Neural crest cell (in vitro differentiated cells): ENCODE results near the gene SLC35D3. TPM values are rescaled to one million over a fixed set of nuclear protein-coding genes. Genes with fewer than 3 reads are reported as not detected.
"Not testable (repeated sequence)": the region's sequence is repeated elsewhere in the genome, so short reads cannot be mapped to it uniquely, and the experiment has no call there.

Experiments
- DNase-seq: peaks from one replicate; pipeline ENCODE4 v3.0.0; 2021; ENCODE audit warnings: low read depth, mixed read lengths, low spot score
- H3K27ac Mint-ChIP-seq: one replicate; pipeline ENCODE4 v1.8.0; 2021; ENCODE audit warnings: mild to moderate bottlenecking, mixed read lengths; ENCODE audit not compliant: unreplicated experiment
- H3K27me3 Mint-ChIP-seq: 2 replicates; pipeline ENCODE4 v1.8.0; 2021; ENCODE audit warnings: low read depth, mild to moderate bottlenecking, mixed read lengths
- H3K36me3 Mint-ChIP-seq: 2 replicates; pipeline ENCODE4 v1.8.0; 2021; ENCODE audit warnings: low read depth, mild to moderate bottlenecking, mixed read lengths
- H3K4me1 Mint-ChIP-seq: 2 replicates; pipeline ENCODE4 v1.8.0; 2021; ENCODE audit warnings: mixed read lengths
- H3K4me3 Mint-ChIP-seq: one replicate; pipeline ENCODE4 v1.8.0; 2021; ENCODE audit warnings: mild to moderate bottlenecking, mixed read lengths
- H3K9me3 Mint-ChIP-seq: 2 replicates; pipeline ENCODE4 v1.8.0; 2021; ENCODE audit warnings: mixed read lengths
- CTCF ChIP-seq: fragments of 200-600 bp; sonication (generic); conservative IDR thresholded peaks from 2 replicates; pipeline ENCODE4 v1.5.0; 2021; ENCODE audit warnings: antibody characterized with exemption, mild to moderate bottlenecking
- long read RNA-seq: library from polyadenylated mRNA; unstranded; transcript quantifications from one replicate; pipeline ENCODE4 v2.0.0, GENCODE V29; 2020
- total RNA-seq: library from RNA; stranded (reverse); gene quantifications from 2 replicates; pipeline ENCODE4 v1.2.1, GENCODE V29; 2021

SLC35D3 gene
- total RNA-seq: not detected in 2 replicates
- long read RNA-seq: 0 reads

GRCh38 chr6:136921936-136922684, at the start of gene SLC35D3:
SLC35D3 (plus strand) TSS chr6:136922301; CDS start chr6:136922429, 128 bp downstream.
- peaks cover 57% of the 10 kb centered on the region for H3K27me3 Mint-ChIP-seq
- H3K9me3 Mint-ChIP-seq: no peaks in the 10 kb centered on the region
- H3K4me3 Mint-ChIP-seq: peak within 1 kb of the TSS; percentile 83
- peak within 1 kb of the TSS; percentile 27 for H3K27ac Mint-ChIP-seq
- H3K36me3 Mint-ChIP-seq: peaks cover 2% of the 10 kb centered on the region
- peak; percentile 28 for DNase-seq
- TF ChIP-seq CTCF: no peak
- peaks cover 6% of the 10 kb centered on the region for H3K4me1 Mint-ChIP-seq

- no peaks in the 10 kb centered on the region for H3K27me3 Mint-ChIP-seq
- DNase-seq: no peak
- H3K4me3 Mint-ChIP-seq: no peak overlapping the region
- H3K27ac Mint-ChIP-seq: no peak overlapping the region
- peaks cover 38% of the 10 kb centered on the region for H3K36me3 Mint-ChIP-seq
- H3K4me1 Mint-ChIP-seq: peaks cover 6% of the 10 kb centered on the region
- no peak for TF ChIP-seq CTCF
- peaks cover 15% of the 10 kb centered on the region for H3K9me3 Mint-ChIP-seq
These were observed 48.4 kb upstream of the SLC35D3 start for GRCh38 chr6:136873748-136874147.

GRCh38 chr6:136876469-136876868, 45.6 kb upstream of the SLC35D3 start:
- not testable (repeated sequence) for H3K4me3 Mint-ChIP-seq, H3K27ac Mint-ChIP-seq, DNase-seq, H3K27me3 Mint-ChIP-seq
- Mint-ChIP-seq H3K9me3 (peaks cover 15% of the 10 kb centered on the region), H3K4me1 (peaks cover 11% of the 10 kb centered on the region), H3K36me3 (peaks cover 38% of the 10 kb centered on the region)

GRCh38 chr6:136880748-136881460, 41.2 kb upstream of the SLC35D3 start:
- Mint-ChIP-seq H3K36me3 (peaks cover 19% of the 10 kb centered on the region), H3K27me3 (no peaks in the 10 kb centered on the region), H3K9me3 (peaks cover 12% of the 10 kb centered on the region), H3K4me3 (no peak overlapping the region), H3K4me1 (peaks cover 11% of the 10 kb centered on the region), H3K27ac (no peak overlapping the region)
- TF ChIP-seq CTCF: no peak
- no peak for DNase-seq

GRCh38 chr6:136886091-136886490, 36.0 kb upstream of the SLC35D3 start:
- H3K27ac Mint-ChIP-seq: no peak overlapping the region
- no peaks in the 10 kb centered on the region for H3K27me3 Mint-ChIP-seq

More at GRCh38 chr6:136886091-136886490, 36.0 kb upstream of the SLC35D3 start:
- no peak for TF ChIP-seq CTCF
- no peak for DNase-seq
- Mint-ChIP-seq H3K9me3 (no peaks in the 10 kb centered on the region), H3K4me1 (peaks cover 15% of the 10 kb centered on the region), H3K36me3 (no peaks in the 10 kb centered on the region), H3K4me3 (no peak overlapping the region)
